ENCODE data around the gene OST4. TPM values are rescaled to one million over a fixed set of nuclear protein-coding genes. Genes with fewer than 3 reads are reported as not detected.

OST4 gene
- total RNA-seq, 4 donors from 2014 or later = 92.7 to 320 (median 202) TPM

- 83 to 92% methylated on average over 3 to 11 of the region's 11 CpGs for WGBS, 2 donors (ENCODE audit: low coverage in 1 of 2)
- peaks cover 7 to 18% (median 16%) of the 10 kb centered on the region in 4 donors for H3K4me1 ChIP-seq
- H3K9me3 ChIP-seq = no peaks in the 10 kb centered on the region
- TF ChIP-seq POLR2A (IDR thresholded peaks at IDR 0.05) (no peak), EP300 (IDR thresholded peaks at IDR 0.05; ENCODE audit: low read depth) (no peak), CTCF (IDR thresholded peaks at IDR 0.05) (no peak), POLR2AphosphoS5 (IDR thresholded peaks at IDR 0.05) (no peak)
- peaks cover 0 to 12% (median 4%) of the 10 kb centered on the region in 4 donors for H3K36me3 ChIP-seq
- H3K27me3 ChIP-seq = no peaks in the 10 kb centered on the region
- H3K27ac ChIP-seq = no peak overlapping the region
- in situ Hi-C loops (cut with MboI; ENCODE audit: low pct_ligation_motif_present in 1 of 4, low pct_unique_long_range_greater_than_20kb in 1 of 4, low sequenced_read_pairs in 3 of 4) (no loop called here), intact Hi-C loops (cut with DNase I; ENCODE audit: low total_unique reads) (loop anchor here (5.0 kb wide), 1 partner anchor 34 kb away; the partner anchor contains the start of gene KHK)
- no peak for DNase-seq
- H3K4me3 ChIP-seq = no peak overlapping the region
Observed at GRCh38 chr2:27053321-27053720, 18.1 kb downstream of the OST4 start.

GRCh38 chr2:27051902-27052645 lies 19.4 kb downstream of the OST4 start:
- Histone ChIP-seq H3K27me3 (no peaks in the 10 kb centered on the region), H3K4me1 (peaks cover 7 to 18% (median 16%) of the 10 kb centered on the region in 4 donors), H3K36me3 (peaks cover 0 to 12% (median 4%) of the 10 kb centered on the region in 4 donors), H3K4me3 (peak overlapping the region; percentile 83 to 97 (median 89)), H3K27ac (peak overlapping the region; percentile 85 to 93 (median 88)), H3K9me3 (no peaks in the 10 kb centered on the region)
- DNase-seq = peak; percentile 43
- in situ Hi-C loops (cut with MboI; ENCODE audit: low pct_ligation_motif_present in 1 of 4, low pct_unique_long_range_greater_than_20kb in 1 of 4, low sequenced_read_pairs in 3 of 4) (no loop called here), intact Hi-C loops (cut with DNase I; ENCODE audit: low total_unique reads) (loop anchor here (5.0 kb wide), 1 partner anchor 35 kb away; the partner anchor contains the start of gene KHK)
- WGBS, 2 donors (ENCODE audit: low coverage in 1 of 2) = 5 to 20% methylated on average over 1 to 17 of the region's 24 CpGs
- TF ChIP-seq EP300 (IDR thresholded peaks at IDR 0.05; ENCODE audit: low read depth) (no peak), CTCF (IDR thresholded peaks at IDR 0.05) (no peak), POLR2AphosphoS5 (IDR thresholded peaks at IDR 0.05) (no peak), POLR2A (IDR thresholded peaks at IDR 0.05) (no peak)

DNA sequence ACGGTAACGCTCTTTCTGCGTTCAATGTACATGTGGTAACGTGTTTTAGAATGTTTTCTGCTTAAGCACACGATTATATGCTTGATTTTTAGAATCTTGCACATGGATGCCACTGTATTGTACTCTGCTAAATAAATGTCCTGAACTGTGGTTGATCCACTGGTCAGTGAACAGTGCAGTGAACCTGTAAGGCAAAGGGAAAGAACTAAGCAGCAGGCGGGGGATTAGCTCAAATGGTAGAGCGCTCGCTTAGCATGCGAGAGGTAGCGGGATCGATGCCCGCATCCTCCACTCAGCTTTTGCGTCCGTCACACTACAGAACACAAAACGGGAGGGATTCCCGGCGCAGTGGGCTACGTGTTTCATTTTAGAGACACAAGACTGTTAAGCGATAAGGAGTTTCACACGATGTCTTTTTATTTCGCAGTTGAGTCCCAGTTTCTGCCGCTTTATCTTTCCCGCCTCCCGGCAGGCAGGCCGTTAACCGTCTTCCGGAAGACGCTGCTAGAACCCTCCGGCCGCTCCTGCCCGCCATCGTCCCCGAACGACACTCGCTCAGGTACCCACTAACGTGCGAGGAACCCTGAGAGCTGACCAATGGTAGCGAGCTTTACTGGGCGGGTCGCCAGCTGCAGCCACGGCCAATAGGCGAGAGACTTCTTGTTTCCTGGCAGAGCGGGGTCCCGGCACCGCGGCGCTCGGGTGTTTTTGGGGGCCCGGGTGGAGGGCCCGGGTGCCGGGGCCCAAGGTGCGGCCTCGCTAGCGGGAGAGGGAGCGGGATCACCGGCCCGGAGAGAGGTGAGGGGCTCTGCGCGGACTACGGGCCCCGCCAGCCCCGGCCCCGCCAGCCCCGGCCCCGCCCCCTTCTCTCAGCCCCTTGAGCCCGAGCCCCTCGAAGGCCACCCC lies 20.2 kb downstream of the OST4 start, which contains the start of gene AGBL5:
TSS of gene AGBL5 (plus strand) at position 673 of the 906 bp plus-strand sequence. CDS start 1,291 bp downstream, outside the sequence.
- WGBS, 2 donors (ENCODE audit: low coverage in 1 of 2) = 0% methylated on average over 2 to 42 of the region's 67 CpGs
- in situ Hi-C loops (cut with MboI; ENCODE audit: low pct_ligation_motif_present in 1 of 4, low pct_unique_long_range_greater_than_20kb in 1 of 4, low sequenced_read_pairs in 3 of 4) (no loop called here), intact Hi-C loops (cut with DNase I; ENCODE audit: low total_unique reads) (loop anchor here (5.0 kb wide), 1 partner anchor 36 kb away; the partner anchor contains the start of gene KHK)
- peaks cover 0 to 12% (median 4%) of the 10 kb centered on the region in 4 donors for H3K36me3 ChIP-seq
- H3K4me3 ChIP-seq = peak within 1 kb of the TSS; percentile 83 to 97 (median 89)
- DNase-seq = peak; percentile 98
- peaks cover 7 to 18% (median 16%) of the 10 kb centered on the region in 4 donors for H3K4me1 ChIP-seq
- H3K9me3 ChIP-seq = no peaks in the 10 kb centered on the region
- H3K27me3 ChIP-seq = no peaks in the 10 kb centered on the region
- H3K27ac ChIP-seq = peak within 1 kb of the TSS; percentile 85 to 93 (median 88)
- TF ChIP-seq EP300 (IDR thresholded peaks at IDR 0.05; ENCODE audit: low read depth) = no peak
- no peak for TF ChIP-seq CTCF (IDR thresholded peaks at IDR 0.05)
- peak; percentile 75 to 90 (median 78) for TF ChIP-seq POLR2AphosphoS5 (IDR thresholded peaks at IDR 0.05)
- peak; percentile 68 for TF ChIP-seq POLR2A (IDR thresholded peaks at IDR 0.05)
